ENCODE measurements around the gene ENDOU.

Gene ENDOU, protein sequence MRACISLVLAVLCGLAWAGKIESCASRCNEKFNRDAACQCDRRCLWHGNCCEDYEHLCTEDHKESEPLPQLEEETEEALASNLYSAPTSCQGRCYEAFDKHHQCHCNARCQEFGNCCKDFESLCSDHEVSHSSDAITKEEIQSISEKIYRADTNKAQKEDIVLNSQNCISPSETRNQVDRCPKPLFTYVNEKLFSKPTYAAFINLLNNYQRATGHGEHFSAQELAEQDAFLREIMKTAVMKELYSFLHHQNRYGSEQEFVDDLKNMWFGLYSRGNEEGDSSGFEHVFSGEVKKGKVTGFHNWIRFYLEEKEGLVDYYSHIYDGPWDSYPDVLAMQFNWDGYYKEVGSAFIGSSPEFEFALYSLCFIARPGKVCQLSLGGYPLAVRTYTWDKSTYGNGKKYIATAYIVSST

GRCh38 chr12:47725091-47725772 is at the start of gene ENDOU:
Gene ENDOU, minus strand, starts transcription at chr12:47725490. Its CDS starts 77 bp downstream, at chr12:47725413.
- TF ChIP-seq CTCF (IDR thresholded peaks at IDR 0.05; ENCODE audit: low read depth, low read length, missing control alignments) = no peak
- in situ Hi-C loops (cut with HindIII; ENCODE audit: low sequenced_read_pairs) = no loop called here
- no peak within 1 kb of the TSS for H3K4me3 ChIP-seq (ENCODE audit: low read depth, low read length)
- no peak for DNase-seq (ENCODE audit: low read depth)

DNA sequence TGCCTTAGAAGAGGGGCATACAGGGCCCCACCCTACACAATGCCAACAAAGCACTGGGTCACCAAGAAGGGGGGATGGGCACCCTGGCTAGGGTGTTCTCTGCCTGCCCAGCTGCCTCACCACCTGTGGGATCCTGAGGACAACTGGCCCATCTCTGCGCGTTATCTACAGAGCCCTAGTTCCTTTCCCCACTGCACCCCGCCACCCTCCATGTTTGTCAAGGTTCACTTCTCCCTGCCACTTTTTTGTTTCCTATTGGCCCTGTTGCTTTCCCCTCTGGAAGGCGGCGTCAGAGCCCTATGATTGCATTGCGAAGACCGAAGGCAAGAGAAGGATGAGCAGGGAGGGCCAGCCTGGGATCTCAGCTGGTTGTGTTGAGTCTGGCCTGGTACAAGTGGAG is 49.4 kb upstream of the ENDOU start:
- TF ChIP-seq CTCF (IDR thresholded peaks at IDR 0.05; ENCODE audit: low read depth, low read length, missing control alignments) = no peak
- in situ Hi-C loops (cut with HindIII; ENCODE audit: low sequenced_read_pairs) = loop anchor here (10.0 kb wide), 1 partner anchor 60 kb away; no protein-coding TSS in a partner anchor
- DNase-seq (ENCODE audit: low read depth) = no peak
- no peak overlapping the region for H3K4me3 ChIP-seq (ENCODE audit: low read depth, low read length)

GRCh38 chr12:47773858-47774580 is 48.7 kb upstream of the ENDOU start:
- H3K4me3 ChIP-seq (ENCODE audit: low read depth, low read length) = peak overlapping the region; percentile 46
- no peak for TF ChIP-seq CTCF (IDR thresholded peaks at IDR 0.05; ENCODE audit: low read depth, low read length, missing control alignments)
- in situ Hi-C loops (cut with HindIII; ENCODE audit: low sequenced_read_pairs) = loop anchor here (10.0 kb wide), 1 partner anchor 59 kb away; no protein-coding TSS in a partner anchor
- DNase-seq (ENCODE audit: low read depth) = no peak

- peak within 1 kb of the TSS; percentile 46 for H3K4me3 ChIP-seq (ENCODE audit: low read depth, low read length)
- peak; percentile 26 for TF ChIP-seq CTCF (IDR thresholded peaks at IDR 0.05; ENCODE audit: low read depth, low read length, missing control alignments)
- no peak for DNase-seq (ENCODE audit: low read depth)
- in situ Hi-C loops (cut with HindIII; ENCODE audit: low sequenced_read_pairs) = loop anchor here (10.0 kb wide), 1 partner anchor 58 kb away; no protein-coding TSS in a partner anchor
These were observed 48.0 kb upstream of the ENDOU start, which contains the start of gene SLC48A1 for GRCh38 chr12:47773062-47773857. Gene SLC48A1, plus strand, starts transcription at chr12:47773238. Its CDS starts 67 bp downstream, at chr12:47773305.

GRCh38 chr12:47772738-47773061 is 47.4 kb upstream of the ENDOU start:
- peak overlapping the region; percentile 46 for H3K4me3 ChIP-seq (ENCODE audit: low read depth, low read length)

More at GRCh38 chr12:47772738-47773061, 47.4 kb upstream of the ENDOU start:
- no peak for TF ChIP-seq CTCF (IDR thresholded peaks at IDR 0.05; ENCODE audit: low read depth, low read length, missing control alignments)
- DNase-seq (ENCODE audit: low read depth) = no peak
- in situ Hi-C loops (cut with HindIII; ENCODE audit: low sequenced_read_pairs) = loop anchor here (10.0 kb wide), 1 partner anchor 58 kb away; no protein-coding TSS in a partner anchor

Measured in astrocyte of the cerebellum (primary cell).